Astrocyte (in vitro differentiated cells and primary cell): ENCODE data around the gene IKZF5. TPM values are rescaled to one million over a fixed set of nuclear protein-coding genes. Genes with fewer than 3 reads are reported as not detected.

Source experiments
- DNase-seq: peaks from one replicate; pipeline ENCODE4 v3.0.0-alpha.2; 2010; ENCODE audit warnings: low read depth
- FAIRE-seq: peaks from 2 replicates; lab custom pipeline; 2011; peaks lifted over from hg19 to GRCh38; lab: Jason Lieb, UNC
- H2AFZ ChIP-seq: 2 replicates; pipeline ENCODE4 v1.6.0; 2012; ENCODE audit warnings: low read depth, low read length, inconsistent platforms
- H3K27ac ChIP-seq: 2 replicates; pipeline ENCODE4 v1.5.1; 2011; ENCODE audit warnings: low read depth, low read length, inconsistent platforms
- H3K27me3 ChIP-seq: 2 replicates; pipeline ENCODE4 v1.6.0; 2011; ENCODE audit warnings: low read length, inconsistent platforms; ENCODE audit not compliant: insufficient read depth
- H3K36me3 ChIP-seq: 2 replicates; pipeline ENCODE4 v1.5.1; 2011; ENCODE audit warnings: low read length, inconsistent platforms; ENCODE audit not compliant: insufficient read depth
- H3K4me1 ChIP-seq: 2 replicates; pipeline ENCODE4 v1.5.1; 2011; ENCODE audit warnings: low read length, inconsistent platforms; ENCODE audit not compliant: insufficient read depth
- H3K4me2 ChIP-seq: 2 replicates; pipeline ENCODE4 v1.6.0; 2012; ENCODE audit warnings: low read length, inconsistent platforms
- H3K4me3 ChIP-seq: 2 replicates; pipeline ENCODE4 v1.5.1; 2011; ENCODE audit warnings: low read depth, mild to moderate bottlenecking, low read length, inconsistent platforms; ENCODE audit not compliant: insufficient read depth
- H3K79me2 ChIP-seq: 2 replicates; pipeline ENCODE4 v1.6.0; 2012; ENCODE audit warnings: mild to moderate bottlenecking, low read length, inconsistent platforms; ENCODE audit not compliant: insufficient read depth
- H3K9ac ChIP-seq: 2 replicates; pipeline ENCODE4 v1.6.0; 2012; ENCODE audit warnings: mild to moderate bottlenecking, low read length, inconsistent platforms
- H3K9me3 ChIP-seq: 2 replicates; pipeline ENCODE4 v1.5.1; 2012; ENCODE audit warnings: low read depth, mild to moderate bottlenecking, low read length, inconsistent platforms; ENCODE audit not compliant: insufficient read depth
- H4K20me1 ChIP-seq: 2 replicates; pipeline ENCODE4 v1.6.0; 2012; ENCODE audit warnings: low read length, inconsistent platforms; ENCODE audit not compliant: insufficient read depth
- H3K27ac Mint-ChIP-seq: one replicate; pipeline ENCODE4 v1.8.0; 2021; ENCODE audit warnings: mild to moderate bottlenecking, mixed read lengths; ENCODE audit not compliant: unreplicated experiment
- H3K27me3 Mint-ChIP-seq: one replicate; pipeline ENCODE4 v1.8.0; 2021; ENCODE audit warnings: low read depth, mixed read lengths; ENCODE audit not compliant: unreplicated experiment
- H3K36me3 Mint-ChIP-seq: one replicate; pipeline ENCODE4 v1.8.0; 2021; ENCODE audit warnings: low read depth, mixed read lengths; ENCODE audit not compliant: unreplicated experiment
- H3K4me1 Mint-ChIP-seq: one replicate; pipeline ENCODE4 v1.8.0; 2021; ENCODE audit warnings: low read depth, mixed read lengths; ENCODE audit not compliant: unreplicated experiment
- H3K4me3 Mint-ChIP-seq: one replicate; pipeline ENCODE4 v1.8.0; 2021; ENCODE audit warnings: mild to moderate bottlenecking, moderate library complexity, mixed read lengths; ENCODE audit not compliant: unreplicated experiment
- H3K9me3 Mint-ChIP-seq: one replicate; pipeline ENCODE4 v1.8.0; 2021; ENCODE audit warnings: mild to moderate bottlenecking, mixed read lengths; ENCODE audit not compliant: unreplicated experiment
- EZH2 ChIP-seq: IDR thresholded peaks from 2 replicates; pipeline ENCODE4 v1.6.1; 2012; ENCODE audit warnings: mild to moderate bottlenecking, low read length, inconsistent platforms; ENCODE audit not compliant: insufficient read depth
- total RNA-seq: library from RNA; stranded (reverse); gene quantifications from 2 replicates; pipeline ENCODE4 v1.2.1, GENCODE V29; 2021
- TF ChIP-seq, protein P1 (sequence below): IDR thresholded peaks from 2 replicates; pipeline ENCODE4 v1.5.1; 2011; ENCODE audit warnings: low read depth, mild to moderate bottlenecking, inconsistent platforms, low read length, moderate library complexity; ENCODE audit not compliant: insufficient read depth

Gene IKZF5
- total RNA-seq, 1 donor from 2014 or later, result 10.8 TPM

DNA sequence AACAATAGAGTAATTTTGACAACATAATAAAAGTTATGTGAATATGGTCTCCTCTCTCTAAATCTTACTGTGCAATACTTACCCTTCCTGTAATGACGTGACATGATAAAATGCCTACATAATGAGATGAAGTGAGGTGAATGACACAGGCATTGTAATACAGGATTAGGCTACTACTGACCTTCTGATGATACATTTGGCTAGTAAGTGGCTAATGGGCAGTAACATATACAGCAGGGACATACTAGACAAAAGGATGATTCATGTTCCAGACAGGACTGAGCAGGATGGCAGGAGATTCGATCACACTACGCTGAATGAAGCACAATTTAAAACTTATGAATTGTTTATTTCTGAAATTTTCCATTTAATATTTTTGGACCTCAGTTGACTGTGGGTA, 59.3 kb downstream of the IKZF5 start:
- TF ChIP-seq, protein P1, sequence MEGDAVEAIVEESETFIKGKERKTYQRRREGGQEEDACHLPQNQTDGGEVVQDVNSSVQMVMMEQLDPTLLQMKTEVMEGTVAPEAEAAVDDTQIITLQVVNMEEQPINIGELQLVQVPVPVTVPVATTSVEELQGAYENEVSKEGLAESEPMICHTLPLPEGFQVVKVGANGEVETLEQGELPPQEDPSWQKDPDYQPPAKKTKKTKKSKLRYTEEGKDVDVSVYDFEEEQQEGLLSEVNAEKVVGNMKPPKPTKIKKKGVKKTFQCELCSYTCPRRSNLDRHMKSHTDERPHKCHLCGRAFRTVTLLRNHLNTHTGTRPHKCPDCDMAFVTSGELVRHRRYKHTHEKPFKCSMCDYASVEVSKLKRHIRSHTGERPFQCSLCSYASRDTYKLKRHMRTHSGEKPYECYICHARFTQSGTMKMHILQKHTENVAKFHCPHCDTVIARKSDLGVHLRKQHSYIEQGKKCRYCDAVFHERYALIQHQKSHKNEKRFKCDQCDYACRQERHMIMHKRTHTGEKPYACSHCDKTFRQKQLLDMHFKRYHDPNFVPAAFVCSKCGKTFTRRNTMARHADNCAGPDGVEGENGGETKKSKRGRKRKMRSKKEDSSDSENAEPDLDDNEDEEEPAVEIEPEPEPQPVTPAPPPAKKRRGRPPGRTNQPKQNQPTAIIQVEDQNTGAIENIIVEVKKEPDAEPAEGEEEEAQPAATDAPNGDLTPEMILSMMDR, result no peak
- TF ChIP-seq EZH2, result no peak
- H3K36me3 ChIP-seq, result no peaks in the 10 kb centered on the region
- H3K9me3 Mint-ChIP-seq, result peaks cover 2% of the 10 kb centered on the region
- no peaks in the 10 kb centered on the region for H3K27me3 ChIP-seq
- no peak overlapping the region for H3K27ac ChIP-seq
- no peak overlapping the region for H3K27ac Mint-ChIP-seq
- H3K4me1 ChIP-seq, result peaks cover 4% of the 10 kb centered on the region
- peaks cover 5% of the 10 kb centered on the region for H3K36me3 Mint-ChIP-seq
- H3K79me2 ChIP-seq, result peaks cover 16% of the 10 kb centered on the region
- H3K27me3 Mint-ChIP-seq, result no peaks in the 10 kb centered on the region
- peaks cover 4% of the 10 kb centered on the region for H4K20me1 ChIP-seq
- H3K4me1 Mint-ChIP-seq, result peaks cover 9% of the 10 kb centered on the region
- no peak overlapping the region for H3K4me2 ChIP-seq
- H3K4me3 Mint-ChIP-seq, result no peak overlapping the region
- H3K9me3 ChIP-seq, result peaks cover under 1% of the 10 kb centered on the region
- no peak overlapping the region for H3K9ac ChIP-seq
- H3K4me3 ChIP-seq, result no peak overlapping the region
- FAIRE-seq (no peak), DNase-seq (no peak)
- no peak overlapping the region for H2AFZ ChIP-seq

Other genes with a start within 250 kb of the IKZF5 start
- 0.17 and 0.23 TPM in 2 replicates for gene CUZD1, start 162.9 kb downstream of the IKZF5 start, total RNA-seq
- gene FAM24B, start 129.2 kb downstream of the IKZF5 start, total RNA-seq, result 1.9 and 2.6 TPM in 2 replicates
- gene FAM24A, start 98.2 kb downstream of the IKZF5 start, total RNA-seq, result not detected in 2 replicates
- 13.5 and 14.3 TPM in 2 replicates for gene C10orf88, start 54.6 kb downstream of the IKZF5 start, total RNA-seq
- gene PSTK, start 28.4 kb downstream of the IKZF5 start, total RNA-seq, result 3.7 and 4.8 TPM in 2 replicates
- gene ACADSB, start 211 bp upstream of the IKZF5 start, total RNA-seq, result 8.7 and 10.0 TPM in 2 replicates
- gene HMX3, start 127.2 kb upstream of the IKZF5 start, total RNA-seq, result not detected in 2 replicates
- gene HMX2, start 139.3 kb upstream of the IKZF5 start, total RNA-seq, result not detected in 2 replicates
- gene BUB3, start 145.6 kb upstream of the IKZF5 start, total RNA-seq, result 79.7 and 81.7 TPM in 2 replicates